Aorta (tissue), 5 donors: ENCODE measurements around the gene SDHC. TPM values are rescaled to one million over a fixed set of nuclear protein-coding genes. Genes with fewer than 3 reads are reported as not detected.
A peak's percentile ranks its signal among the peaks of the same experiment; 100 is the strongest.

Experiments used
- ATAC-seq: fragments of 200-7000 bp; cut with Tn5 transposase; one replicate; pipeline ENCODE4 v1.9.1; 2022; ENCODE audit warnings: moderate library complexity; ENCODE audit not compliant: low FRiP score
- DNase-seq, 2 donors: peaks; one replicate each; pipeline ENCODE4 v3.0.0-alpha.2; 2020
- H3K27ac ChIP-seq, 2 donors: one replicate each; pipeline ENCODE4 v1.5.1; 2013; ENCODE audit warnings: low read length in 2 of 2, mild to moderate bottlenecking in 2 of 2, moderate library complexity in 2 of 2, control low read depth in 1 of 2, inconsistent platforms in 1 of 2, low read depth in 1 of 2
- H3K27me3 ChIP-seq, 2 donors: one replicate each; pipeline ENCODE4 v1.6.1; 2013; ENCODE audit warnings: control low read depth in 1 of 2, low read length in 1 of 2, mild to moderate bottlenecking in 1 of 2, moderate library complexity in 1 of 2; ENCODE audit not compliant: insufficient read depth in 2 of 2, control insufficient read depth in 1 of 2
- H3K36me3 ChIP-seq, 2 donors: one replicate each; pipeline ENCODE4 v1.6.1; 2013; ENCODE audit warnings: control low read depth in 1 of 2, low read length in 1 of 2, mild to moderate bottlenecking in 1 of 2; ENCODE audit not compliant: insufficient read depth in 2 of 2, control insufficient read depth in 1 of 2
- H3K4me1 ChIP-seq, 2 donors: one replicate each; pipeline ENCODE4 v1.6.1; 2013; ENCODE audit warnings: low read length in 2 of 2, control low read depth in 1 of 2, mild to moderate bottlenecking in 1 of 2, moderate library complexity in 1 of 2; ENCODE audit not compliant: insufficient read depth in 2 of 2, control insufficient read depth in 1 of 2
- H3K4me3 ChIP-seq, 2 donors: one replicate each; pipeline ENCODE4 v1.5.1; 2013; ENCODE audit warnings: low read length in 2 of 2, control low read depth in 1 of 2, mild to moderate bottlenecking in 1 of 2
- H3K9me3 ChIP-seq: one replicate; pipeline ENCODE4 v1.6.1; 2013; ENCODE audit warnings: mild to moderate bottlenecking, low read length; ENCODE audit not compliant: control insufficient read depth
- WGBS, 2 donors: extraction: QIAGEN DNeasy Blood & Tissue Kit; methylation state at CpG; one replicate each; pipeline ENCODE4 v1.1.7; 2013; 5-methylcytosine and 5-hydroxymethylcytosine counted together
- intact Hi-C, 2 donors: fragments of 100-400 bp; cut with DNase I; formaldehyde crosslinking; loops; one replicate each; pipeline versions ENCODE4 v1.14.2 to v1.15.0; 2022
- polyA plus RNA-seq, 2 donors: library from polyadenylated mRNA; stranded (reverse); fragments of 200-250 nt; gene quantifications; one replicate each; pipeline ENCODE4 v1.2.3, GENCODE V29; 2013
- total RNA-seq, 2 donors: library from RNA; stranded (reverse); fragmentation: NEBNext Ultra II Directional; extraction: Animal tissue kit (Norgen Biotek cat#: 25700); gene quantifications; one replicate each; pipeline ENCODE4 v1.2.1, GENCODE V29; 2021
- donor health status: healthy with polysubstance abuse.
- donor health status: Bipolar disorder and iron deficiency.
- donor health status: DM: no; HTN: no; CAD: no.
- donor health status: DM: no; HTN: no; CAD: no.
- donor health status: DM: yes; HTN: yes; CAD: no.

SDHC gene
- total and polyA plus RNA-seq, 4 donors, result 103 to 129 (median 122) TPM

- DNase-seq, result no peak
- Histone ChIP-seq H3K4me3 (no peak overlapping the region), H3K4me1 (no peaks in the 10 kb centered on the region), H3K9me3 (no peaks in the 10 kb centered on the region), H3K36me3 (peaks cover 0 to 3% of the 10 kb centered on the region in 2 donors), H3K27ac (no peak overlapping the region), H3K27me3 (no peaks in the 10 kb centered on the region)
- intact Hi-C loops, result no loop called here
- no peak for ATAC-seq
Measured at GRCh38 chr1:161359291-161359690, 45.1 kb downstream of the SDHC start.

GRCh38 chr1:161364332-161364731 lies 50.2 kb downstream of the SDHC start:
- intact Hi-C loops, result no loop called here
- Histone ChIP-seq H3K36me3 (peaks cover 0 to 2% of the 10 kb centered on the region in 2 donors), H3K9me3 (no peaks in the 10 kb centered on the region), H3K4me3 (no peak overlapping the region), H3K27me3 (no peaks in the 10 kb centered on the region), H3K4me1 (no peaks in the 10 kb centered on the region), H3K27ac (no peak overlapping the region)
- ATAC-seq (no peak), DNase-seq (no peak)

- H3K4me1 ChIP-seq, result no peaks in the 10 kb centered on the region
- no peak for ATAC-seq
- H3K9me3 ChIP-seq, result no peaks in the 10 kb centered on the region
- H3K36me3 ChIP-seq, result peaks cover 0 to 2% of the 10 kb centered on the region in 2 donors
- intact Hi-C loops, result loop anchor here (5.0 kb wide), 1 partner anchor 138 kb away; the partner anchor contains the start of gene TOMM40L (in 2 of the 2)
- H3K4me3 ChIP-seq, result no peak overlapping the region
- no peak for DNase-seq
- no peak overlapping the region for H3K27ac ChIP-seq
- H3K27me3 ChIP-seq, result no peaks in the 10 kb centered on the region
Measured at GRCh38 chr1:161365207-161365606, 51.0 kb downstream of the SDHC start.

GRCh38 chr1:161367684-161368400 lies 53.7 kb downstream of the SDHC start, which contains the start of gene CFAP126:
Gene CFAP126, minus strand, starts transcription at chr1:161367876. Its CDS starts 8 bp downstream, at chr1:161367868.
- H3K4me1 ChIP-seq, result no peaks in the 10 kb centered on the region
- H3K27ac ChIP-seq, result peak within 1 kb of the TSS; percentile 67 to 79
- 16% methylated on average over 6 of the region's 6 CpGs for WGBS, 2 donors
- DNase-seq (peak in 1 of 2 donors; percentile 84), ATAC-seq (peak; percentile 92)
- no peaks in the 10 kb centered on the region for H3K9me3 ChIP-seq
- H3K4me3 ChIP-seq, result no peak within 1 kb of the TSS
- intact Hi-C loops, result loop anchor here (2.0 to 5.0 kb wide), 2 partner anchors 53 to 141 kb away; partner anchors contain the start of genes TOMM40L (in 2 of the 2) and SDHC (in 1 of the 2)
- no peaks in the 10 kb centered on the region for H3K27me3 ChIP-seq
- peaks cover 0 to 2% of the 10 kb centered on the region in 2 donors for H3K36me3 ChIP-seq

GRCh38 chr1:161373442-161373841 lies 59.3 kb downstream of the SDHC start:
- Histone ChIP-seq H3K4me3 (no peak overlapping the region), H3K9me3 (no peaks in the 10 kb centered on the region), H3K36me3 (no peaks in the 10 kb centered on the region), H3K27ac (no peak overlapping the region), H3K27me3 (no peaks in the 10 kb centered on the region), H3K4me1 (no peaks in the 10 kb centered on the region)
- intact Hi-C loops, result no loop called here
- ATAC-seq, result no peak
- no peak for DNase-seq

GRCh38 chr1:161374373-161374772 lies 60.2 kb downstream of the SDHC start:
- intact Hi-C loops, result no loop called here
- Histone ChIP-seq H3K4me1 (no peaks in the 10 kb centered on the region), H3K4me3 (no peak overlapping the region), H3K9me3 (no peaks in the 10 kb centered on the region), H3K36me3 (no peaks in the 10 kb centered on the region), H3K27ac (no peak overlapping the region), H3K27me3 (no peaks in the 10 kb centered on the region)
- ATAC-seq (no peak), DNase-seq (no peak)
- 42 to 44% methylated on average over 2 of the region's 2 CpGs for whole genome bisulfite sequencing, 2 donors

GRCh38 chr1:161378014-161378413 lies 63.8 kb downstream of the SDHC start:
- no peak for ATAC-seq
- intact Hi-C loops, result no loop called here

GRCh38 chr1:161379071-161379470 lies 64.9 kb downstream of the SDHC start:
- 62 to 74% methylated on average over 18 of the region's 18 CpGs for WGBS, 2 donors
- DNase-seq, result peak in 1 of 2 donors; percentile 69
- intact Hi-C loops, result no loop called here
- Histone ChIP-seq H3K9me3 (no peaks in the 10 kb centered on the region), H3K27ac (no peak overlapping the region), H3K27me3 (no peaks in the 10 kb centered on the region), H3K36me3 (no peaks in the 10 kb centered on the region), H3K4me1 (no peaks in the 10 kb centered on the region), H3K4me3 (no peak overlapping the region)
- no peak for ATAC-seq

More at GRCh38 chr1:161378014-161378413, 63.8 kb downstream of the SDHC start:
- Histone ChIP-seq H3K27me3 (no peaks in the 10 kb centered on the region), H3K4me1 (no peaks in the 10 kb centered on the region), H3K9me3 (no peaks in the 10 kb centered on the region), H3K36me3 (no peaks in the 10 kb centered on the region), H3K27ac (no peak overlapping the region), H3K4me3 (no peak overlapping the region)
- no peak for DNase-seq
- WGBS, 2 donors, result 82 to 88% methylated on average over 5 of the region's 5 CpGs

- Histone ChIP-seq H3K4me3 (no peak overlapping the region), H3K27me3 (no peaks in the 10 kb centered on the region), H3K36me3 (no peaks in the 10 kb centered on the region), H3K4me1 (no peaks in the 10 kb centered on the region), H3K9me3 (no peaks in the 10 kb centered on the region), H3K27ac (no peak overlapping the region)
- no peak for DNase-seq
- 53 to 56% methylated on average over 6 of the region's 6 CpGs for WGBS, 2 donors
- intact Hi-C loops, result loop anchor here (2.0 to 5.0 kb wide), 3 partner anchors 74 to 189 kb away; partner anchors contain the start of genes TOMM40L (in 2 of the 2) and MPZ (in 1 of the 2)
- no peak for ATAC-seq
Measured at GRCh38 chr1:161381707-161382106, 67.5 kb downstream of the SDHC start.
